Gastrocnemius medialis (tissue), 4 donors: Measurements from ENCODE around the gene LCE2B.

Experiments used
- CTCF ChIP-seq, 5 experiments: fragments of 450-650 bp in 3 of 5; fragments of 200-600 bp in 2 of 5; sonication (generic) in 2 of 5; IDR thresholded peaks in 4 of 5; conservative IDR thresholded peaks in 1 of 5; 1 replicate in 4 of 5; 2 replicates in 1 of 5; pipeline ENCODE4 v1.5.1; 2016 to 2019; ENCODE audit warnings: antibody characterized with exemption in 5 of 5, mild to moderate bottlenecking in 3 of 5, moderate library complexity in 3 of 5
- POLR2A ChIP-seq, 2 donors: fragments of 450-650 bp; IDR thresholded peaks; one replicate each; pipeline ENCODE4 v1.6.1; 2017; ENCODE audit warnings: antibody characterized with exemption in 2 of 2, mild to moderate bottlenecking in 2 of 2, moderate library complexity in 2 of 2

DNA sequence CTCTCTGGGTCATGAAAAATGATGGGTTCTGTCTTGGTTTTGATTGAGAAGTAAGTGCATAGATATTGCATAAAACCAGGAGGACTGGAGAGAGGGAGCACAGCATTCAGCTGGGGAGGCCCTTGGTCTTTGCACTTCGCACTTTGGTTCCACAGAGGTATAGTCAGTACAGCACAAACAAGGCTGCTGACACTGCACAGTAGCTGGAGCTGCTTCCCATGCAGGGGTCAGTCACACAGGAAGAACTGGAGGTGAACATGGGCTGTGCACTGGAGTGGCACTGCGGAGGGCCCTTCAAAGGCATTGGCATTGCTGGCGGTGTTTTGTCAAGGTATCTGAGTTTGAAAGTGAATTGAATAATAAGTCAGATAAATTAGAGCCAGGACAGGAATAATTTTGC is 27.3 kb upstream of the LCE2B start:
- TF ChIP-seq CTCF (IDR thresholded peaks at IDR 0.05 in 4 of 5, conservative IDR thresholded peaks at IDR 0.05 in 1 of 5) (no peak), POLR2A (IDR thresholded peaks at IDR 0.05) (no peak)
